GM12878 (cell line): Measurements from ENCODE around the gene PDZD7. TPM values are rescaled to one million over a fixed set of nuclear protein-coding genes. Genes with fewer than 3 reads are reported as not detected.

ENCODE experiments used
- ATAC-seq: fragments of 200-7000 bp; cut with Tn5 transposase; 3 replicates; pipeline ENCODE4 v1.9.1; 2020; ENCODE audit warnings: mild to moderate bottlenecking, moderate library complexity
- BruUV-seq: library from RNA; stranded (reverse); fragments of 400-500 nt; replicated peaks from 2 replicates; lab custom pipeline; 2021; lab: Mats Ljungman, UMichigan
- CTCF ChIA-PET: fragments of 300-600 bp; sonication (Branson Sonifier 250); formaldehyde crosslinking; extraction: SDS; loops from one replicate; lab custom pipeline; 2021; ENCODE audit warnings: inconsistent platforms; lab: Yijun Ruan, JAX
- POLR2A ChIA-PET: fragments of 350-600 bp; formaldehyde crosslinking; extraction: SDS; loops from one replicate; lab custom pipeline; 2021; ENCODE audit warnings: inconsistent platforms; lab: Charles Lee
- RAD21 ChIA-PET: fragments of 300-600 bp; sonication (Branson Sonifier 250); formaldehyde crosslinking; loops from one replicate; lab custom pipeline; 2023; ENCODE audit warnings: antibody characterized with exemption; ENCODE audit not compliant: unreplicated experiment; lab: Charles Lee
- SMC1A ChIA-PET: fragments of 300-600 bp; sonication (Branson Sonifier 250); formaldehyde crosslinking; loops from one replicate; lab custom pipeline; 2023; ENCODE audit not compliant: unreplicated experiment, uncharacterized antibody; lab: Charles Lee
- DNase-seq: peaks from one replicate; pipeline ENCODE4 v3.0.0-alpha.2; 2011; ENCODE audit warnings: low read depth, low spot score
- FAIRE-seq: peaks from 3 replicates; lab custom pipeline; 2011; peaks lifted over from hg19 to GRCh38; lab: Jason Lieb, UNC
- H2AFZ ChIP-seq: 2 replicates; pipeline ENCODE4 v1.6.0; 2011; ENCODE audit warnings: low read depth, low read length, control low read depth; ENCODE audit not compliant: control insufficient read depth
- H3K27ac ChIP-seq: 2 replicates; pipeline ENCODE4 v1.5.1; 2011; ENCODE audit warnings: control low read depth; ENCODE audit not compliant: control insufficient read depth, insufficient read depth
- H3K27me3 ChIP-seq, 2 experiments: replicated peaks in 1 of 2; 2 replicates each; pipeline versions ENCODE4 v1.6.0 to v1.6.1; 2011; ENCODE audit warnings: low read length in 1 of 2; ENCODE audit not compliant: control insufficient read depth in 2 of 2, insufficient read depth in 2 of 2
- H3K36me3 ChIP-seq, 2 experiments: 2 replicates each; pipeline ENCODE4 v1.5.1; 2011; ENCODE audit warnings: low read length in 1 of 2; ENCODE audit not compliant: control insufficient read depth in 2 of 2, insufficient read depth in 2 of 2
- H3K4me1 ChIP-seq: 2 replicates; pipeline ENCODE4 v1.6.1; 2011; ENCODE audit warnings: mild to moderate bottlenecking, low read length, moderate library complexity, mixed read lengths; ENCODE audit not compliant: control insufficient read depth, insufficient read depth
- H3K4me2 ChIP-seq: 2 replicates; pipeline ENCODE4 v1.6.0; 2011; ENCODE audit warnings: control low read depth; ENCODE audit not compliant: control insufficient read depth, insufficient read depth
- H3K4me3 ChIP-seq: fragments of 200-600 bp; sonication (generic); 2 replicates; pipeline ENCODE4 v1.5.1; 2016
- H3K79me2 ChIP-seq: 2 replicates; pipeline ENCODE4 v1.6.0; 2011; ENCODE audit warnings: low read length; ENCODE audit not compliant: control insufficient read depth, insufficient read depth
- H3K9ac ChIP-seq: 2 replicates; pipeline ENCODE4 v1.8.0; 2011; ENCODE audit warnings: low read length, control low read depth, mixed read lengths; ENCODE audit not compliant: control insufficient read depth, insufficient read depth
- H3K9me3 ChIP-seq: replicated peaks from 3 replicates; pipeline ENCODE4 v1.5.1; 2011; ENCODE audit warnings: mild to moderate bottlenecking, low read length; ENCODE audit not compliant: control insufficient read depth, insufficient read depth
- H4K20me1 ChIP-seq: 2 replicates; pipeline ENCODE4 v1.6.0; 2011; ENCODE audit not compliant: control insufficient read depth, insufficient read depth
- BHLHE40 ChIP-seq, 2 experiments: fragments of 450-650 bp in 1 of 2; IDR thresholded peaks; 2 replicates each; pipeline ENCODE4 v1.6.1; 2011 to 2017; ENCODE audit warnings: low read depth in 2 of 2, borderline replicate concordance in 1 of 2, improper control_type of control experiment in 1 of 2, low read length in 1 of 2, mild to moderate bottlenecking in 1 of 2
- CHD1 ChIP-seq: IDR thresholded peaks from 2 replicates; pipeline ENCODE4 v1.6.1; 2012; ENCODE audit warnings: low read depth, low read length, improper control_type of control experiment
- DPF2 ChIP-seq: fragments of 450-650 bp; IDR thresholded peaks from 2 replicates; pipeline ENCODE4 v1.6.1; 2017; ENCODE audit warnings: mild to moderate bottlenecking
- E2F8 ChIP-seq: fragments of 450-650 bp; IDR thresholded peaks from 2 replicates; pipeline ENCODE4 v1.6.1; 2018; ENCODE audit warnings: mild to moderate bottlenecking, low read depth, moderate library complexity; ENCODE audit not compliant: partially characterized antibody
- IKZF2 ChIP-seq, 2 experiments: fragments of 450-650 bp; IDR thresholded peaks; 2 replicates each; pipeline ENCODE4 v1.6.1; 2017; ENCODE audit warnings: mild to moderate bottlenecking in 2 of 2, moderate library complexity in 2 of 2
- RUNX3 ChIP-seq: IDR thresholded peaks from 2 replicates; pipeline ENCODE4 v1.6.1; 2012; ENCODE audit warnings: low read length, inconsistent platforms
- SMAD5 ChIP-seq: IDR thresholded peaks from 2 replicates; pipeline ENCODE4 v1.6.1; 2016; ENCODE audit warnings: antibody characterized with exemption, low read depth
- SMC3 ChIP-seq: IDR thresholded peaks from 2 replicates; pipeline ENCODE4 v1.6.1; 2011; ENCODE audit warnings: low read length, improper control_type of control experiment, borderline replicate concordance
- TCF12 ChIP-seq: IDR thresholded peaks from 2 replicates; pipeline ENCODE4 v1.6.1; 2011; ENCODE audit warnings: low read depth, mild to moderate bottlenecking, low read length
- ZBED1 ChIP-seq: IDR thresholded peaks from 2 replicates; pipeline ENCODE4 v1.6.1; 2016; ENCODE audit warnings: borderline replicate concordance
- ZNF622 ChIP-seq: fragments of 450-650 bp; IDR thresholded peaks from 2 replicates; pipeline ENCODE4 v1.6.1; 2017; ENCODE audit warnings: mild to moderate bottlenecking, inconsistent platforms
- WGBS: methylation state at CpG from one replicate; pipeline ENCODE4 v1.1.6; 2016; ENCODE audit warnings: low lambda C conversion rate; ENCODE audit not compliant: insufficient replicate concordance, insufficient coverage; ENCODE audit errors: missing lambda C conversion rate; 5-methylcytosine and 5-hydroxymethylcytosine counted together
- in situ Hi-C: fragments of 300-500 bp; cut with MboI; formaldehyde crosslinking; loops from 9 replicates; pipeline ENCODE4 v1.14.3; 2018; ENCODE audit warnings: mixed read lengths
- intact Hi-C: fragments of 100-400 bp; cut with micrococcal nuclease; formaldehyde crosslinking; loops from one replicate; pipeline ENCODE4 v1.14.2; 2022; ENCODE audit not compliant: unreplicated experiment
- polyA plus RNA-seq, 11 experiments: library from polyadenylated mRNA; depleted of rRNA in 4 of 11; unstranded in 6 of 11; stranded (reverse) in 5 of 11; fragments of >200 nt; fragmentation: Nextera tagmentation in 4 of 11; fragmentation: Illumina TruSeq in 1 of 11; extraction: Ambion mirVana in 4 of 11; extraction: Trizol in 1 of 11; gene quantifications; 1 replicate in 1 of 11; 2 replicates in 10 of 11; pipeline versions ENCODE4 v1.2.1 to v1.2.3, GENCODE V29; 2011 to 2016; ENCODE audit warnings: inconsistent platforms in 2 of 11, missing spikeins in 2 of 11, low read depth in 1 of 11
- total RNA-seq, 4 experiments: library from RNA; depleted of rRNA in 3 of 4; stranded (reverse); fragments of >200 nt in 3 of 4; fragmentation: Illumina TruSeq in 1 of 4; extraction: Trizol in 1 of 4; gene quantifications; 2 replicates each; pipeline versions ENCODE4 v1.2.1 to v1.2.3, GENCODE V29; 2013 to 2021

Gene PDZD7
- total and polyA plus RNA-seq, 10 of the 15 experiments (the other 5 are each of a cell fraction or from before 2014, with no cell fraction given), result 0.01 to 0.20 (median 0.03) TPM; not detected in 7

GRCh38 chr10:101002456-101002855, 28.5 kb downstream of the PDZD7 start:
- Histone ChIP-seq H3K4me3 (no peak overlapping the region), H3K9me3 (no peaks in the 10 kb centered on the region), H3K27me3 (no peaks in the 10 kb centered on the region), H3K9ac (no peak overlapping the region), H2AFZ (no peak overlapping the region), H3K4me2 (no peak overlapping the region), H3K4me1 (peaks cover 10% of the 10 kb centered on the region), H3K36me3 (peaks cover 0 to 2% of the 10 kb centered on the region in 2 experiments; a peak in 3 of 4 replicates), H3K27ac (no peak overlapping the region), H4K20me1 (no peaks in the 10 kb centered on the region), H3K79me2 (peaks cover 10% of the 10 kb centered on the region)
- ChIA-PET CTCF (interaction anchor here (1.4 to 3.7 kb wide), 3 partner anchors 9 to 65 kb away, joined by 3 to 21 read pairs (median 5); no protein-coding TSS in a partner anchor), POLR2A (interaction anchor here (0.6 kb wide), 1 partner anchor 579 kb away, joined by 4 read pairs; no protein-coding TSS in a partner anchor), SMC1A (interaction anchor here (1.7 kb wide), 1 partner anchor 12 kb away, joined by 4 read pairs; no protein-coding TSS in a partner anchor), RAD21 (no interaction called here)
- no peak for TF ChIP-seq SMAD5
- no peak for TF ChIP-seq TCF12
- TF ChIP-seq SMC3, result no peak
- no peak for TF ChIP-seq ZNF622
- no peak for TF ChIP-seq RUNX3
- TF ChIP-seq BHLHE40 (IDR thresholded peaks at IDR 0.05; ENCODE audit: borderline replicate concordance in 1 of 2, low read depth in 2 of 2, low read length in 1 of 2), result no peak
- no peak for TF ChIP-seq DPF2
- no peak for TF ChIP-seq ZBED1
- no peak for TF ChIP-seq E2F8
- TF ChIP-seq IKZF2 (IDR thresholded peaks at IDR 0.05), result no peak
- no peak for TF ChIP-seq CHD1
- DNase-seq (no peak), FAIRE-seq (no peak), ATAC-seq (no peak)
- intact Hi-C loops, result no loop called here
- 96% methylated on average over 11 of the region's 11 CpGs for WGBS
- in situ Hi-C loops, result no loop called here
- no TSS peak for BruUV-seq
